Kidney (tissue), 14 donors: ENCODE data around the gene KCNMB2. TPM values are rescaled to one million over a fixed set of nuclear protein-coding genes. Genes with fewer than 3 reads are reported as not detected.

Source experiments
- DNase-seq, 5 donors: peaks; one replicate each; pipeline ENCODE4 v3.0.0-alpha.2; 2013 to 2020
- FAIRE-seq: peaks from 2 replicates; lab custom pipeline; 2012; peaks lifted over from hg19 to GRCh38; lab: Jason Lieb, UNC
- H3K27ac ChIP-seq, 2 donors: one replicate each; pipeline ENCODE4 v1.7.0; 2013; ENCODE audit warnings: low read depth in 2 of 2, low read length in 2 of 2, inconsistent platforms in 1 of 2
- H3K27me3 ChIP-seq: one replicate; pipeline ENCODE4 v1.7.1; 2013; ENCODE audit warnings: low read length, inconsistent platforms; ENCODE audit not compliant: control insufficient read depth, insufficient read depth
- H3K36me3 ChIP-seq, 3 donors: one replicate each; pipeline versions ENCODE4 v1.7.0 to v1.7.1; 2013; ENCODE audit warnings: low read length in 3 of 3, control low read depth in 1 of 3, inconsistent platforms in 1 of 3; ENCODE audit not compliant: insufficient read depth in 3 of 3, control insufficient read depth in 2 of 3
- H3K4me1 ChIP-seq, 3 donors: one replicate each; pipeline versions ENCODE4 v1.7.0 to v1.7.1; 2013; ENCODE audit warnings: low read length in 3 of 3, inconsistent platforms in 1 of 3, low read depth in 1 of 3; ENCODE audit not compliant: control insufficient read depth in 2 of 3, insufficient read depth in 2 of 3
- H3K4me3 ChIP-seq, 3 donors: one replicate each; pipeline versions ENCODE4 v1.7.0 to v1.8.1; 2013; ENCODE audit warnings: low read length in 3 of 3, control low read depth in 1 of 3, inconsistent platforms in 1 of 3
- H3K9ac ChIP-seq, 3 donors: one replicate each; pipeline versions ENCODE4 v1.7.0 to v1.7.1; 2013; ENCODE audit warnings: low read length in 3 of 3, control low read depth in 1 of 3, inconsistent platforms in 1 of 3
- H3K9me3 ChIP-seq, 3 donors: one replicate each; pipeline versions ENCODE4 v1.7.0 to v1.7.1; 2013; ENCODE audit warnings: low read length in 3 of 3, control low read depth in 1 of 3, inconsistent platforms in 1 of 3; ENCODE audit not compliant: control insufficient read depth in 2 of 3, insufficient read depth in 1 of 3
- CTCF ChIP-seq: IDR thresholded peaks from 3 replicates; pipeline ENCODE4 v1.5.1; 2012; ENCODE audit warnings: mild to moderate bottlenecking, moderate library complexity, borderline replicate concordance; ENCODE audit not compliant: insufficient read depth; ENCODE audit errors: extremely low read depth
- intact Hi-C: fragments of 100-400 bp; cut with DNase I; formaldehyde crosslinking; loops from one replicate; pipeline ENCODE4 v1.11.1; 2022
- polyA plus RNA-seq: library from polyadenylated mRNA; stranded (reverse); fragments of 350-450 nt; fragmentation: Illumina TruSeq; extraction: RNeasy Lipid Tissue Mini Kit (QIAGEN cat#74804); gene quantifications from one replicate; pipeline ENCODE4 v1.2.3, GENCODE V29; 2014; ENCODE audit warnings: low read depth, low replicate concordance; ENCODE audit not compliant: insufficient read depth
- total RNA-seq: library from RNA; stranded (reverse); fragmentation: NEBNext Ultra II Directional; extraction: Animal tissue kit (Norgen Biotek cat#: 25700); gene quantifications from one replicate; pipeline ENCODE4 v1.2.1, GENCODE V29; 2021
- donor health status: control.
- donor health status: control.
- donor health status: control.
- donor health status: control.
- donor health status: control.
- donor health status: DM: yes; HTN: yes; CAD: no.
- donor health status: Normal renal cell carcinoma (clear cell type).

KCNMB2 gene
- total and polyA plus RNA-seq, 2 donors from 2014 or later: 2.1 to 4.4 TPM

- FAIRE-seq (no peak), DNase-seq (no peak)
- Histone ChIP-seq H3K9ac (no peak overlapping the region), H3K4me1 (no peaks in the 10 kb centered on the region), H3K9me3 (no peaks in the 10 kb centered on the region), H3K27me3 (no peaks in the 10 kb centered on the region), H3K27ac (no peak overlapping the region), H3K4me3 (no peak overlapping the region), H3K36me3 (no peaks in the 10 kb centered on the region)
- intact Hi-C loops: no loop called here
- TF ChIP-seq CTCF: no peak
Measured at GRCh38 chr3:178569826-178570225, 33.6 kb downstream of the KCNMB2 start.

DNA sequence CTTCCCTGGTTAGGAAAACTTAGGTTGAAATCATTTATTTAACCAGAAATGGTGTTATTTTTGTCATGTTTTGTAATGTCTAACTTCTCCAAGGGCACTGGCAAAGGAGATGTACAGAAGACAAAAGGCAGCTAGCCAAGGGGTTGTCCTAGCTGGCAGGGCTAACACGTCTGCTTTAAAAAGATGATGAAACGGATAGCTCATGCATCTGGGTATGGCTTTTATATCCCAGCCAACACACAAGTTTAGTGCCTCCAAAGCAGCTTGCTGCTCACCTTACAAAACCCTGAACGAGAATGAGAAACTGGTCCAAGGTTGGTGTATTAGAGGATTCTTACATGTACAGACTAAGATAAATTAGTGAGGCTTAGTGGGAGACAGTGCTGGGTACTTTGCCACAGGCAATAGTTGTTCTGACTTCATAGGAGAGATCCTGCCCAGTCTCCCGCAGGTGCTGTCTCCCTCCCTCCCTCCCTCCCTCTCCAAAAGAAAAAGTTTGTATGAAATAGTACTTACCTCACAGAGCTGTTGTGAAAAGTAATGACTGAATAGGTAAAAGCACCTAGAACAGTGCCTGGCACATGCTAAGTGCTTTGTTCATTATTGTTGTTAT, 47.8 kb downstream of the KCNMB2 start:
- H3K9ac ChIP-seq: no peak overlapping the region
- H3K4me3 ChIP-seq: no peak overlapping the region
- H3K9me3 ChIP-seq: no peaks in the 10 kb centered on the region
- intact Hi-C loops: no loop called here
- H3K27ac ChIP-seq: no peak overlapping the region
- FAIRE-seq: no peak
- no peak for TF ChIP-seq CTCF
- H3K27me3 ChIP-seq: no peaks in the 10 kb centered on the region
- H3K36me3 ChIP-seq: no peaks in the 10 kb centered on the region
- H3K4me1 ChIP-seq: no peaks in the 10 kb centered on the region
- no peak for DNase-seq

GRCh38 chr3:178584722-178585380, 48.6 kb downstream of the KCNMB2 start:
- DNase-seq (no peak), FAIRE-seq (no peak)
- no peak overlapping the region for H3K27ac ChIP-seq
- H3K9ac ChIP-seq: no peak overlapping the region
- no peak for TF ChIP-seq CTCF
- H3K36me3 ChIP-seq: no peaks in the 10 kb centered on the region
- H3K9me3 ChIP-seq: no peaks in the 10 kb centered on the region
- no peaks in the 10 kb centered on the region for H3K27me3 ChIP-seq
- no peaks in the 10 kb centered on the region for H3K4me1 ChIP-seq
- H3K4me3 ChIP-seq: no peak overlapping the region
- intact Hi-C loops: no loop called here
